IPS-18a (cell line): Measurements from ENCODE around the gene WDR45B.

Experiments used
- H3K27ac ChIP-seq: one replicate; pipeline ENCODE4 v1.5.1; 2013; ENCODE audit warnings: low read length
- H3K27me3 ChIP-seq: one replicate; pipeline ENCODE4 v1.6.1; 2013; ENCODE audit warnings: mild to moderate bottlenecking, low read length; ENCODE audit not compliant: control insufficient read depth, insufficient read depth
- H3K36me3 ChIP-seq: one replicate; pipeline ENCODE4 v1.6.1; 2013; ENCODE audit warnings: low read depth, low read length; ENCODE audit not compliant: control insufficient read depth
- H3K4me1 ChIP-seq: one replicate; pipeline ENCODE4 v1.6.1; 2013; ENCODE audit warnings: low read depth, low read length; ENCODE audit not compliant: control insufficient read depth
- H3K4me3 ChIP-seq: one replicate; pipeline ENCODE4 v1.5.1; 2013; ENCODE audit warnings: low read length
- H3K9ac ChIP-seq: one replicate; pipeline ENCODE4 v1.6.1; 2013; ENCODE audit warnings: mild to moderate bottlenecking, low read length, moderate library complexity
- H3K9me3 ChIP-seq: one replicate; pipeline ENCODE4 v1.6.1; 2013; ENCODE audit warnings: low read depth, low read length; ENCODE audit not compliant: control insufficient read depth

WDR45B gene

GRCh38 chr17:82565551-82565950, 82.7 kb downstream of the WDR45B start:
- no peaks in the 10 kb centered on the region for H3K9me3 ChIP-seq

More at GRCh38 chr17:82565551-82565950, 82.7 kb downstream of the WDR45B start:
- Histone ChIP-seq H3K36me3 (peaks cover 37% of the 10 kb centered on the region), H3K27me3 (no peaks in the 10 kb centered on the region), H3K4me1 (peaks cover 7% of the 10 kb centered on the region), H3K9ac (no peak overlapping the region), H3K4me3 (no peak overlapping the region), H3K27ac (no peak overlapping the region)
